GM12878 (cell line): ENCODE results near the gene RUNX3.

Experiments
- BHLHE40 ChIP-seq, 2 experiments: fragments of 450-650 bp in 1 of 2; IDR thresholded peaks; 2 replicates each; pipeline ENCODE4 v1.6.1; 2011 to 2017; ENCODE audit warnings: low read depth in 2 of 2, borderline replicate concordance in 1 of 2, improper control_type of control experiment in 1 of 2, low read length in 1 of 2, mild to moderate bottlenecking in 1 of 2
- CTCF ChIP-seq, 3 experiments: IDR thresholded peaks in 2 of 3; conservative IDR thresholded peaks in 1 of 3; 2 replicates each; pipeline ENCODE4 v1.5.1; 2011; ENCODE audit warnings: low read depth in 3 of 3, low read length in 3 of 3, mild to moderate bottlenecking in 3 of 3, control low read depth in 2 of 3, moderate library complexity in 2 of 3, inconsistent platforms in 1 of 3, mixed read lengths in 1 of 3; ENCODE audit not compliant: control insufficient read depth in 2 of 3, insufficient read depth in 1 of 3; ENCODE audit errors: extremely low read depth in 1 of 3
- EP300 ChIP-seq, 2 experiments: fragments of 150-350 bp in 1 of 2; IDR thresholded peaks; 2 replicates each; pipeline ENCODE4 v1.6.1; 2011 to 2012; ENCODE audit warnings: low read depth in 2 of 2, low read length in 2 of 2, borderline replicate concordance in 1 of 2, improper control_type of control experiment in 1 of 2, inconsistent platforms in 1 of 2; ENCODE audit not compliant: control insufficient read depth in 1 of 2
- ESRRA ChIP-seq: IDR thresholded peaks from 2 replicates; pipeline ENCODE4 v1.6.1; 2012; ENCODE audit warnings: mild to moderate bottlenecking, low read length, improper control_type of control experiment
- ETV6 ChIP-seq, 2 experiments: fragments of 450-650 bp in 1 of 2; IDR thresholded peaks in 1 of 2; conservative IDR thresholded peaks in 1 of 2; 2 replicates each; pipeline ENCODE4 v1.6.1; 2014; ENCODE audit warnings: antibody characterized with exemption in 1 of 2, borderline replicate concordance in 1 of 2, low read depth in 1 of 2, mild to moderate bottlenecking in 1 of 2, moderate library complexity in 1 of 2
- KDM1A ChIP-seq: fragments of 200-600 bp; sonication (generic); IDR thresholded peaks from 2 replicates; pipeline ENCODE4 v1.6.1; 2016; ENCODE audit warnings: borderline replicate concordance
- PAX8 ChIP-seq: fragments of 450-650 bp; IDR thresholded peaks from 2 replicates; pipeline ENCODE4 v1.6.1; 2017; ENCODE audit warnings: mild to moderate bottlenecking, moderate library complexity
- RB1 ChIP-seq: fragments of 450-650 bp; formaldehyde crosslinking; IDR thresholded peaks from 2 replicates; pipeline ENCODE4 v1.6.1; 2017; ENCODE audit warnings: mild to moderate bottlenecking, borderline replicate concordance
- SIN3A ChIP-seq: IDR thresholded peaks from 2 replicates; pipeline ENCODE4 v1.6.1; 2012; ENCODE audit warnings: low read depth, low read length, improper control_type of control experiment
- SMC3 ChIP-seq: IDR thresholded peaks from 2 replicates; pipeline ENCODE4 v1.6.1; 2011; ENCODE audit warnings: low read length, improper control_type of control experiment, borderline replicate concordance
- TCF7 ChIP-seq: IDR thresholded peaks from 2 replicates; pipeline ENCODE4 v1.6.1; 2014; ENCODE audit warnings: antibody characterized with exemption, borderline replicate concordance
- TF ChIP-seq, protein P1 (sequence below): IDR thresholded peaks from 2 replicates; pipeline ENCODE4 v1.6.1; 2011; ENCODE audit warnings: borderline replicate concordance, low read depth, mild to moderate bottlenecking, moderate library complexity, low read length; ENCODE audit not compliant: insufficient read depth, poor library complexity, severe bottlenecking

DNA sequence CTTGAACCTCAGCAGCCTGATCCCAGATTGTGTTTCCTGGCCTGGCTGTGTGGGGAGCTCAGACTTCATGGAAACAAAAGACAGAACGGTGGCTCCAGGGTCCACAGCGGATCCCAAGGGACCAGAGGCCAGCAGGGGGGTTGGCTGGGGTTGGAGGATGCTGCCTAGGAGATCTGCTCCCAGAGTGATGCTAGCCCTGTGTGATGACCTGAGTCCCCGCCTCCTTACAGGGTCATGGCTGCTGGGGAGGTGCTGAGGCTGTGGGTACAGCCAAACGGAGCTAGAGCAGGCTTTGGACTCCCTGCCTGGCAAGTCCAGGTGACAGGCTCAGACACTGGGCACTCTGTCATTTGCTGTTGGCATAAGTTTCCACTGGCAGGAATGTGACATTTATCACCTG is 11.5 kb upstream of the RUNX3 start:
- TF ChIP-seq SIN3A (no peak), PAX8 (no peak), CTCF (IDR thresholded peaks at IDR 0.05 in 2 of 3, conservative IDR thresholded peaks at IDR 0.05 in 1 of 3; ENCODE audit: control insufficient read depth in 2 of 3, extremely low read depth in 1 of 3, insufficient read depth in 1 of 3, low read depth in 3 of 3, low read length in 3 of 3) (no peak), BHLHE40 (IDR thresholded peaks at IDR 0.05; ENCODE audit: borderline replicate concordance in 1 of 2, low read depth in 2 of 2, low read length in 1 of 2) (no peak), SMC3 (no peak), EP300 (IDR thresholded peaks at IDR 0.05; ENCODE audit: borderline replicate concordance in 1 of 2, control insufficient read depth in 1 of 2, low read depth in 2 of 2, low read length in 2 of 2) (no peak), ESRRA (no peak), TCF7 (no peak), RB1 (no peak), KDM1A (no peak), ETV6 (conservative IDR thresholded peaks at IDR 0.05 in 1 of 2, IDR thresholded peaks at IDR 0.05 in 1 of 2; ENCODE audit: borderline replicate concordance in 1 of 2, low read depth in 1 of 2) (no peak)
- TF ChIP-seq, protein P1, sequence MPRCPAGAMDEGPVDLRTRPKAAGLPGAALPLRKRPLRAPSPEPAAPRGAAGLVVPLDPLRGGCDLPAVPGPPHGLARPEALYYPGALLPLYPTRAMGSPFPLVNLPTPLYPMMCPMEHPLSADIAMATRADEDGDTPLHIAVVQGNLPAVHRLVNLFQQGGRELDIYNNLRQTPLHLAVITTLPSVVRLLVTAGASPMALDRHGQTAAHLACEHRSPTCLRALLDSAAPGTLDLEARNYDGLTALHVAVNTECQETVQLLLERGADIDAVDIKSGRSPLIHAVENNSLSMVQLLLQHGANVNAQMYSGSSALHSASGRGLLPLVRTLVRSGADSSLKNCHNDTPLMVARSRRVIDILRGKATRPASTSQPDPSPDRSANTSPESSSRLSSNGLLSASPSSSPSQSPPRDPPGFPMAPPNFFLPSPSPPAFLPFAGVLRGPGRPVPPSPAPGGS, result no peak
